WTC11 (cell line): ENCODE results near the gene KRTAP22-2. TPM values are rescaled to one million over a fixed set of nuclear protein-coding genes. Genes with fewer than 3 reads are reported as not detected.

Source experiments
- ATAC-seq: fragments of 200-7000 bp; cut with Tn5 transposase; 2 replicates; pipeline ENCODE4 v1.10.0; 2021; ENCODE audit warnings: mild to moderate bottlenecking, moderate library complexity
- CTCF ChIA-PET: fragments of 300-600 bp; sonication (Branson Sonifier 250); formaldehyde crosslinking; loops from one replicate; lab custom pipeline; 2021; ENCODE audit warnings: antibody characterized with exemption; lab: Charles Lee
- POLR2A ChIA-PET: fragments of 350-600 bp; sonication (Branson Sonifier 250); formaldehyde crosslinking; loops from one replicate; lab custom pipeline; 2021; ENCODE audit warnings: antibody characterized with exemption; lab: Charles Lee
- DNase-seq: peaks from one replicate; pipeline ENCODE4 v3.0.0; 2021; ENCODE audit warnings: low spot score
- H3K27ac Mint-ChIP-seq: 2 replicates; pipeline ENCODE4 v1.8.0; 2021; ENCODE audit warnings: mixed read lengths
- H3K27me3 Mint-ChIP-seq: 2 replicates; pipeline ENCODE4 v1.8.0; 2021; ENCODE audit warnings: low read depth, mild to moderate bottlenecking, moderate library complexity, mixed read lengths
- H3K36me3 Mint-ChIP-seq: 2 replicates; pipeline ENCODE4 v1.8.0; 2021; ENCODE audit warnings: mixed read lengths
- H3K4me1 Mint-ChIP-seq: 2 replicates; pipeline ENCODE4 v1.8.0; 2022; ENCODE audit warnings: mixed read lengths
- H3K4me3 Mint-ChIP-seq: 2 replicates; pipeline ENCODE4 v1.8.0; 2021; ENCODE audit warnings: mild to moderate bottlenecking, moderate library complexity, mixed read lengths
- H3K9me3 Mint-ChIP-seq: 2 replicates; pipeline ENCODE4 v1.8.0; 2021; ENCODE audit warnings: mixed read lengths
- ATF1 ChIP-seq: sonication (generic); formaldehyde crosslinking; IDR thresholded peaks from 2 replicates; pipeline ENCODE4 v1.8.1; 2023; ENCODE audit warnings: mild to moderate bottlenecking, moderate library complexity, missing genetic modification reagents
- CREM ChIP-seq: sonication (generic); formaldehyde crosslinking; IDR thresholded peaks from 2 replicates; pipeline ENCODE4 v1.8.1; 2022; ENCODE audit warnings: mild to moderate bottlenecking, missing genetic modification reagents, moderate library complexity
- ESRRA ChIP-seq: sonication (generic); formaldehyde crosslinking; IDR thresholded peaks from 2 replicates; pipeline ENCODE4 v1.8.1; 2022; ENCODE audit warnings: mild to moderate bottlenecking, missing genetic modification reagents, borderline replicate concordance
- FOXJ3 ChIP-seq: sonication (generic); formaldehyde crosslinking; IDR thresholded peaks from 2 replicates; pipeline ENCODE4 v1.9.0; 2021; ENCODE audit warnings: missing genetic modification reagents, mild to moderate bottlenecking, borderline replicate concordance
- FOXK1 ChIP-seq: sonication (generic); formaldehyde crosslinking; IDR thresholded peaks from 2 replicates; pipeline ENCODE4 v1.8.0; 2022; ENCODE audit warnings: mild to moderate bottlenecking, moderate library complexity, missing genetic modification reagents
- GABPB1 ChIP-seq: sonication (generic); formaldehyde crosslinking; IDR thresholded peaks from 2 replicates; pipeline ENCODE4 v1.8.1; 2023; ENCODE audit warnings: mild to moderate bottlenecking, missing genetic modification reagents
- JAZF1 ChIP-seq: fragments of 250-450 bp; sonication (Bioruptor Pico); IDR thresholded peaks from 2 replicates; pipeline ENCODE4 v1.9.0; 2021; ENCODE audit warnings: moderate library complexity, mild to moderate bottlenecking, inconsistent platforms
- MXD4 ChIP-seq: fragments of 250-450 bp; sonication (Bioruptor Pico); IDR thresholded peaks from 2 replicates; pipeline ENCODE4 v1.8.0; 2021; ENCODE audit warnings: mild to moderate bottlenecking, moderate library complexity, borderline replicate concordance
- NR2C2 ChIP-seq: sonication (generic); formaldehyde crosslinking; IDR thresholded peaks from 2 replicates; pipeline ENCODE4 v1.8.0; 2022; ENCODE audit warnings: mild to moderate bottlenecking, missing genetic modification reagents
- PRRX2 ChIP-seq: fragments of 250-450 bp; sonication (Bioruptor Pico); IDR thresholded peaks from 2 replicates; pipeline ENCODE4 v1.8.0; 2021; ENCODE audit warnings: mild to moderate bottlenecking
- RELA ChIP-seq: sonication (generic); formaldehyde crosslinking; IDR thresholded peaks from 2 replicates; pipeline ENCODE4 v1.8.1; 2022; ENCODE audit warnings: missing genetic modification reagents, mild to moderate bottlenecking, borderline replicate concordance
- RORB ChIP-seq: fragments of 250-450 bp; sonication (Bioruptor Pico); IDR thresholded peaks from 2 replicates; pipeline ENCODE4 v1.9.0; 2021; ENCODE audit warnings: mild to moderate bottlenecking
- ZNF232 ChIP-seq: sonication (generic); formaldehyde crosslinking; IDR thresholded peaks from 2 replicates; pipeline ENCODE4 v1.8.0; 2022; ENCODE audit warnings: mild to moderate bottlenecking, missing genetic modification reagents
- ZNF263 ChIP-seq: sonication (generic); formaldehyde crosslinking; IDR thresholded peaks from 2 replicates; pipeline ENCODE4 v1.8.1; 2022; ENCODE audit warnings: low read depth, mild to moderate bottlenecking, moderate library complexity, missing genetic modification reagents
- total RNA-seq: library from RNA; stranded (reverse); gene quantifications from 3 replicates; pipeline ENCODE4 v1.2.3, GENCODE V29; 2021
- TF ChIP-seq, protein P1 (sequence below): sonication (generic); formaldehyde crosslinking; IDR thresholded peaks from 2 replicates; pipeline ENCODE4 v1.8.1; 2023; ENCODE audit warnings: mild to moderate bottlenecking, missing genetic modification reagents, moderate library complexity
- TF ChIP-seq, protein P2 (sequence below): fragments of 250-450 bp; sonication (Bioruptor Pico); IDR thresholded peaks from 2 replicates; pipeline ENCODE4 v1.9.0; 2021; ENCODE audit warnings: mild to moderate bottlenecking
- TF ChIP-seq, protein P3 (sequence below): sonication (generic); formaldehyde crosslinking; IDR thresholded peaks from 2 replicates; pipeline ENCODE4 v1.8.0; 2022; ENCODE audit warnings: mild to moderate bottlenecking, missing genetic modification reagents
- TF ChIP-seq, protein P4 (sequence below): sonication (generic); formaldehyde crosslinking; IDR thresholded peaks from 2 replicates; pipeline ENCODE4 v1.8.1; 2023; ENCODE audit warnings: mild to moderate bottlenecking, missing genetic modification reagents, borderline replicate concordance
- TF ChIP-seq, protein P5 (sequence below): sonication (generic); formaldehyde crosslinking; conservative IDR thresholded peaks from 2 replicates; pipeline ENCODE4 v1.8.1; 2023; ENCODE audit warnings: mild to moderate bottlenecking, low read depth, missing genetic modification reagents, moderate library complexity
- TF ChIP-seq, protein P6 (sequence below): sonication (generic); formaldehyde crosslinking; IDR thresholded peaks from 2 replicates; pipeline ENCODE4 v1.8.0; 2022; ENCODE audit warnings: missing genetic modification reagents

The KRTAP22-2 gene
- total RNA-seq, 1 experiment from 2014 or later = not detected

DNA sequence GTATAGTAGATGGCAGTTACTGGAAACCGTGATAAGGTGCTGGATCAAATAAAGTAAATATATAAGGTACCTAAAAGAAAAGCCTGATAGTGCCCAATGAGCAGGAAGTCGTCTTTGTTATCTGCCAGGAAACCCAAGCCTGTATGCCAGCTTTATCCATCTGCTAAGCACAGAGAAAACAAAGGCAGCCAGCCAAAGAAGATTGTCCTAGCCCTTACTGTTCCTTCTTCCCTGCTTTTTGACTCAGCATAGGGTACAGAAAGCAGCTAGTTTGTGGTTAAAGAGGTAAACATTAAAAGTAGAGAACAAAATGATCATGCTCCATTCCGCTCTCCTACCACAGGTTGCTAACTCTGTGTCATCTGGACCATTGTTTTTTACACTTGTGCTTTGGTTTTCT lies 10.1 kb downstream of the KRTAP22-2 start:
- CTCF ChIA-PET = no interaction called here
- Mint-ChIP-seq H3K27me3 (no peaks in the 10 kb centered on the region), H3K27ac (no peak overlapping the region)

More for the DNA sequence above, 10.1 kb downstream of the KRTAP22-2 start:
- H3K4me3 Mint-ChIP-seq = no peak overlapping the region
- no peaks in the 10 kb centered on the region for H3K9me3 Mint-ChIP-seq
- H3K4me1 Mint-ChIP-seq = no peaks in the 10 kb centered on the region
- no peak for DNase-seq
- no peak for TF ChIP-seq RELA (CRISPR knock-in tag)
- TF ChIP-seq, protein P1, sequence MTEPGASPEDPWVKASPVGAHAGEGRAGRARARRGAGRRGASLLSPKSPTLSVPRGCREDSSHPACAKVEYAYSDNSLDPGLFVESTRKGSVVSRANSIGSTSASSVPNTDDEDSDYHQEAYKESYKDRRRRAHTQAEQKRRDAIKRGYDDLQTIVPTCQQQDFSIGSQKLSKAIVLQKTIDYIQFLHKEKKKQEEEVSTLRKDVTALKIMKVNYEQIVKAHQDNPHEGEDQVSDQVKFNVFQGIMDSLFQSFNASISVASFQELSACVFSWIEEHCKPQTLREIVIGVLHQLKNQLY (CRISPR knock-in tag) = no peak
- no peak for TF ChIP-seq FOXK1 (CRISPR knock-in tag)
- TF ChIP-seq, protein P2, sequence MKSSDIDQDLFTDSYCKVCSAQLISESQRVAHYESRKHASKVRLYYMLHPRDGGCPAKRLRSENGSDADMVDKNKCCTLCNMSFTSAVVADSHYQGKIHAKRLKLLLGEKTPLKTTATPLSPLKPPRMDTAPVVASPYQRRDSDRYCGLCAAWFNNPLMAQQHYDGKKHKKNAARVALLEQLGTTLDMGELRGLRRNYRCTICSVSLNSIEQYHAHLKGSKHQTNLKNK = no peak
- no peak for TF ChIP-seq MXD4 (CRISPR knock-in tag)
- no peak for TF ChIP-seq NR2C2 (CRISPR knock-in tag)
- no peak for TF ChIP-seq GABPB1 (CRISPR knock-in tag)
- no peak for TF ChIP-seq JAZF1
- TF ChIP-seq ZNF263 = no peak
- no peak for TF ChIP-seq ESRRA (CRISPR knock-in tag)
- no peak for TF ChIP-seq ATF1 (CRISPR knock-in tag)
- TF ChIP-seq, protein P3, sequence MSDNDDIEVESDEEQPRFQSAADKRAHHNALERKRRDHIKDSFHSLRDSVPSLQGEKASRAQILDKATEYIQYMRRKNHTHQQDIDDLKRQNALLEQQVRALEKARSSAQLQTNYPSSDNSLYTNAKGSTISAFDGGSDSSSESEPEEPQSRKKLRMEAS (CRISPR knock-in tag) = no peak
- TF ChIP-seq FOXJ3 (CRISPR knock-in tag) = no peak
- TF ChIP-seq CREM = no peak
- TF ChIP-seq, protein P4, sequence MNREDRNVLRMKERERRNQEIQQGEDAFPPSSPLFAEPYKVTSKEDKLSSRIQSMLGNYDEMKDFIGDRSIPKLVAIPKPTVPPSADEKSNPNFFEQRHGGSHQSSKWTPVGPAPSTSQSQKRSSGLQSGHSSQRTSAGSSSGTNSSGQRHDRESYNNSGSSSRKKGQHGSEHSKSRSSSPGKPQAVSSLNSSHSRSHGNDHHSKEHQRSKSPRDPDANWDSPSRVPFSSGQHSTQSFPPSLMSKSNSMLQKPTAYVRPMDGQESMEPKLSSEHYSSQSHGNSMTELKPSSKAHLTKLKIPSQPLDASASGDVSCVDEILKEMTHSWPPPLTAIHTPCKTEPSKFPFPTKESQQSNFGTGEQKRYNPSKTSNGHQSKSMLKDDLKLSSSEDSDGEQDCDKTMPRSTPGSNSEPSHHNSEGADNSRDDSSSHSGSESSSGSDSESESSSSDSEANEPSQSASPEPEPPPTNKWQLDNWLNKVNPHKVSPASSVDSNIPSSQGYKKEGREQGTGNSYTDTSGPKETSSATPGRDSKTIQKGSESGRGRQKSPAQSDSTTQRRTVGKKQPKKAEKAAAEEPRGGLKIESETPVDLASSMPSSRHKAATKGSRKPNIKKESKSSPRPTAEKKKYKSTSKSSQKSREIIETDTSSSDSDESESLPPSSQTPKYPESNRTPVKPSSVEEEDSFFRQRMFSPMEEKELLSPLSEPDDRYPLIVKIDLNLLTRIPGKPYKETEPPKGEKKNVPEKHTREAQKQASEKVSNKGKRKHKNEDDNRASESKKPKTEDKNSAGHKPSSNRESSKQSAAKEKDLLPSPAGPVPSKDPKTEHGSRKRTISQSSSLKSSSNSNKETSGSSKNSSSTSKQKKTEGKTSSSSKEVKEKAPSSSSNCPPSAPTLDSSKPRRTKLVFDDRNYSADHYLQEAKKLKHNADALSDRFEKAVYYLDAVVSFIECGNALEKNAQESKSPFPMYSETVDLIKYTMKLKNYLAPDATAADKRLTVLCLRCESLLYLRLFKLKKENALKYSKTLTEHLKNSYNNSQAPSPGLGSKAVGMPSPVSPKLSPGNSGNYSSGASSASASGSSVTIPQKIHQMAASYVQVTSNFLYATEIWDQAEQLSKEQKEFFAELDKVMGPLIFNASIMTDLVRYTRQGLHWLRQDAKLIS (CRISPR knock-in tag) = no peak
- no peak for TF ChIP-seq PRRX2 (CRISPR knock-in tag)
- TF ChIP-seq, protein P5, sequence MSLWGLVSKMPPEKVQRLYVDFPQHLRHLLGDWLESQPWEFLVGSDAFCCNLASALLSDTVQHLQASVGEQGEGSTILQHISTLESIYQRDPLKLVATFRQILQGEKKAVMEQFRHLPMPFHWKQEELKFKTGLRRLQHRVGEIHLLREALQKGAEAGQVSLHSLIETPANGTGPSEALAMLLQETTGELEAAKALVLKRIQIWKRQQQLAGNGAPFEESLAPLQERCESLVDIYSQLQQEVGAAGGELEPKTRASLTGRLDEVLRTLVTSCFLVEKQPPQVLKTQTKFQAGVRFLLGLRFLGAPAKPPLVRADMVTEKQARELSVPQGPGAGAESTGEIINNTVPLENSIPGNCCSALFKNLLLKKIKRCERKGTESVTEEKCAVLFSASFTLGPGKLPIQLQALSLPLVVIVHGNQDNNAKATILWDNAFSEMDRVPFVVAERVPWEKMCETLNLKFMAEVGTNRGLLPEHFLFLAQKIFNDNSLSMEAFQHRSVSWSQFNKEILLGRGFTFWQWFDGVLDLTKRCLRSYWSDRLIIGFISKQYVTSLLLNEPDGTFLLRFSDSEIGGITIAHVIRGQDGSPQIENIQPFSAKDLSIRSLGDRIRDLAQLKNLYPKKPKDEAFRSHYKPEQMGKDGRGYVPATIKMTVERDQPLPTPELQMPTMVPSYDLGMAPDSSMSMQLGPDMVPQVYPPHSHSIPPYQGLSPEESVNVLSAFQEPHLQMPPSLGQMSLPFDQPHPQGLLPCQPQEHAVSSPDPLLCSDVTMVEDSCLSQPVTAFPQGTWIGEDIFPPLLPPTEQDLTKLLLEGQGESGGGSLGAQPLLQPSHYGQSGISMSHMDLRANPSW (CRISPR knock-in tag) = no peak
- TF ChIP-seq, protein P6, sequence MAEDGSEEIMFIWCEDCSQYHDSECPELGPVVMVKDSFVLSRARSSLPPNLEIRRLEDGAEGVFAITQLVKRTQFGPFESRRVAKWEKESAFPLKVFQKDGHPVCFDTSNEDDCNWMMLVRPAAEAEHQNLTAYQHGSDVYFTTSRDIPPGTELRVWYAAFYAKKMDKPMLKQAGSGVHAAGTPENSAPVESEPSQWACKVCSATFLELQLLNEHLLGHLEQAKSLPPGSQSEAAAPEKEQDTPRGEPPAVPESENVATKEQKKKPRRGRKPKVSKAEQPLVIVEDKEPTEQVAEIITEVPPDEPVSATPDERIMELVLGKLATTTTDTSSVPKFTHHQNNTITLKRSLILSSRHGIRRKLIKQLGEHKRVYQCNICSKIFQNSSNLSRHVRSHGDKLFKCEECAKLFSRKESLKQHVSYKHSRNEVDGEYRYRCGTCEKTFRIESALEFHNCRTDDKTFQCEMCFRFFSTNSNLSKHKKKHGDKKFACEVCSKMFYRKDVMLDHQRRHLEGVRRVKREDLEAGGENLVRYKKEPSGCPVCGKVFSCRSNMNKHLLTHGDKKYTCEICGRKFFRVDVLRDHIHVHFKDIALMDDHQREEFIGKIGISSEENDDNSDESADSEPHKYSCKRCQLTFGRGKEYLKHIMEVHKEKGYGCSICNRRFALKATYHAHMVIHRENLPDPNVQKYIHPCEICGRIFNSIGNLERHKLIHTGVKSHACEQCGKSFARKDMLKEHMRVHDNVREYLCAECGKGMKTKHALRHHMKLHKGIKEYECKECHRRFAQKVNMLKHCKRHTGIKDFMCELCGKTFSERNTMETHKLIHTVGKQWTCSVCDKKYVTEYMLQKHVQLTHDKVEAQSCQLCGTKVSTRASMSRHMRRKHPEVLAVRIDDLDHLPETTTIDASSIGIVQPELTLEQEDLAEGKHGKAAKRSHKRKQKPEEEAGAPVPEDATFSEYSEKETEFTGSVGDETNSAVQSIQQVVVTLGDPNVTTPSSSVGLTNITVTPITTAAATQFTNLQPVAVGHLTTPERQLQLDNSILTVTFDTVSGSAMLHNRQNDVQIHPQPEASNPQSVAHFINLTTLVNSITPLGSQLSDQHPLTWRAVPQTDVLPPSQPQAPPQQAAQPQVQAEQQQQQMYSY (CRISPR knock-in tag) = no peak
- TF ChIP-seq ZNF232 (CRISPR knock-in tag) = no peak
- TF ChIP-seq RORB = no peak
- ATAC-seq = no peak
- H3K36me3 Mint-ChIP-seq = no peaks in the 10 kb centered on the region
- POLR2A ChIA-PET = no interaction called here
